HEK293 (cell line): ENCODE measurements around the gene ZNF524.

Experiments used
- INSM2 ChIP-seq: fragments of 450-650 bp; formaldehyde crosslinking; IDR thresholded peaks from 2 replicates; pipeline ENCODE4 v1.5.1; 2016; ENCODE audit warnings: missing biosample characterization, missing genetic modification characterization
- PATZ1 ChIP-seq: fragments of 450-650 bp; formaldehyde crosslinking; IDR thresholded peaks from 2 replicates; pipeline ENCODE4 v1.5.1; 2016; ENCODE audit warnings: missing biosample characterization, missing genetic modification characterization
- SALL2 ChIP-seq: fragments of 450-650 bp; formaldehyde crosslinking; IDR thresholded peaks from 2 replicates; pipeline ENCODE4 v1.5.0; 2017; ENCODE audit warnings: missing biosample characterization, mild to moderate bottlenecking, missing genetic modification characterization, borderline replicate concordance
- SCRT2 ChIP-seq: fragments of 450-650 bp; formaldehyde crosslinking; IDR thresholded peaks from 2 replicates; pipeline ENCODE4 v1.5.1; 2016; ENCODE audit warnings: missing biosample characterization, missing genetic modification characterization
- TCF7L2 ChIP-seq: IDR thresholded peaks from 2 replicates; pipeline ENCODE4 v1.6.1; 2011; ENCODE audit warnings: low read depth, mild to moderate bottlenecking, inconsistent platforms, low read length, moderate library complexity, borderline replicate concordance
- TSHZ1 ChIP-seq: fragments of 450-650 bp; formaldehyde crosslinking; IDR thresholded peaks from 2 replicates; pipeline ENCODE4 v1.5.1; 2016; ENCODE audit warnings: missing biosample characterization, missing genetic modification characterization, borderline replicate concordance
- ZBTB1 ChIP-seq: fragments of 450-650 bp; formaldehyde crosslinking; IDR thresholded peaks from 2 replicates; pipeline ENCODE4 v1.5.1; 2016; ENCODE audit warnings: missing biosample characterization, missing genetic modification characterization
- ZBTB10 ChIP-seq: fragments of 450-650 bp; formaldehyde crosslinking; IDR thresholded peaks from 2 replicates; pipeline ENCODE4 v1.5.1; 2016; ENCODE audit warnings: missing biosample characterization, missing genetic modification characterization
- ZBTB21 ChIP-seq: fragments of 450-650 bp; formaldehyde crosslinking; IDR thresholded peaks from 2 replicates; pipeline ENCODE4 v1.5.1; 2017; ENCODE audit warnings: missing biosample characterization, missing genetic modification characterization
- ZBTB48 ChIP-seq: fragments of 450-650 bp; formaldehyde crosslinking; IDR thresholded peaks from 2 replicates; pipeline ENCODE4 v1.5.1; 2016; ENCODE audit warnings: missing biosample characterization, missing genetic modification characterization
- ZNF169 ChIP-seq: fragments of 450-650 bp; formaldehyde crosslinking; IDR thresholded peaks from 2 replicates; pipeline ENCODE4 v1.5.1; 2016; ENCODE audit warnings: missing biosample characterization, missing genetic modification characterization
- ZNF184 ChIP-seq: fragments of 450-650 bp; IDR thresholded peaks from 2 replicates; pipeline ENCODE4 v1.5.1; 2018; ENCODE audit warnings: missing biosample characterization, mild to moderate bottlenecking, missing genetic modification characterization
- ZNF292 ChIP-seq: fragments of 450-650 bp; formaldehyde crosslinking; IDR thresholded peaks from 2 replicates; pipeline ENCODE4 v1.5.1; 2016; ENCODE audit warnings: low read depth, missing biosample characterization, missing genetic modification characterization, borderline replicate concordance
- ZNF311 ChIP-seq: fragments of 450-650 bp; formaldehyde crosslinking; IDR thresholded peaks from 2 replicates; pipeline ENCODE4 v1.5.1; 2017; ENCODE audit warnings: missing biosample characterization, missing genetic modification characterization, borderline replicate concordance
- ZNF560 ChIP-seq: fragments of 450-650 bp; formaldehyde crosslinking; IDR thresholded peaks from 2 replicates; pipeline ENCODE4 v1.5.1; 2017; ENCODE audit warnings: missing biosample characterization, missing genetic modification characterization, borderline replicate concordance
- ZNF610 ChIP-seq: fragments of 450-650 bp; formaldehyde crosslinking; IDR thresholded peaks from 2 replicates; pipeline ENCODE4 v1.5.1; 2016; ENCODE audit warnings: missing biosample characterization, missing genetic modification characterization, borderline replicate concordance
- ZNF664 ChIP-seq: fragments of 450-650 bp; formaldehyde crosslinking; IDR thresholded peaks from 2 replicates; pipeline ENCODE4 v1.5.1; 2016; ENCODE audit warnings: missing biosample characterization, missing genetic modification characterization
- ZNF692 ChIP-seq: fragments of 450-650 bp; formaldehyde crosslinking; IDR thresholded peaks from 2 replicates; pipeline ENCODE4 v1.5.1; 2016; ENCODE audit warnings: missing biosample characterization, missing genetic modification characterization
- ZNF704 ChIP-seq: fragments of 450-650 bp; formaldehyde crosslinking; IDR thresholded peaks from 2 replicates; pipeline ENCODE4 v1.5.1; 2016; ENCODE audit warnings: missing biosample characterization, missing genetic modification characterization
- TF ChIP-seq, protein P1 (sequence below): fragments of 450-650 bp; formaldehyde crosslinking; IDR thresholded peaks from 2 replicates; pipeline ENCODE4 v1.5.0; 2017; ENCODE audit warnings: missing biosample characterization, missing genetic modification characterization, borderline replicate concordance

ZNF524 gene

DNA sequence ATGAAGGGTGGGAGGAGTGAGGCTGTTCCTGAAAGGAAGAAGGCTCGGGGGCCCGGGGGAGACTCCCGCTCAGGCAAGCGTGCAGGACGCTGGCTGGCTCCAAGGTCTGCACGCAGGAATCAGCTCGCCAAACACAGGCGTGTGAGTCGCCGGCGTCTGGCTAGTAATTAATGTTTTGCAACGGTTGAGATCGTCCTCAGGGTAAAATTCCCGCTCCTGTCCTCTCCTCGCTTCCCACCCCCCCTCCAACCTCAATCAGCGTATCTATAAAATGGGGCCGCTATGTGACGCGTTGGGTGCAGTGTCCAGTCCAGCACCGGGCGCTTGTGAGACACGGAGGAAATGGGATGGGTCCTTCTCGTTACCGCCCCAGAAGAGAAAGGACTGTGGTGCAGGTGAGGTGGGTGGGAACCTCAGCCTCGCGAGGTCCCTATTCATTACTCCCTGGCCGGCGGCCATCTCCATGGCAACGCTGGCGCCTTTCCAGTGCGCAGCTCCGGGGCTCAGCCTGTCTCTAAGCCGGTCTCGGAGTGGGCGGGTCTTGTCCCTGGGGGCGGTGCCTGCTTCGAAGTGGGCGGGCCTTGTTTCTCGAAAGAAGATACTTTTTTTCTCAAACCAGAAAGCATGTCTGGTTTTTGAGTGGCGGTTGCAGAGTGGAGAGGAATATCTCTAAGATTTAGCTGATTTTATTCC, 13.0 kb upstream of the ZNF524 start (continued):
- TF ChIP-seq TSHZ1 (tag by site-specific recombination) (no peak), SCRT2 (no peak), ZBTB1 (tag by site-specific recombination) (no peak), ZNF664 (tag by site-specific recombination) (no peak), ZNF704 (tag by site-specific recombination) (no peak), ZNF692 (tag by site-specific recombination) (0 out of 2 replicates have a peak, but pooled peaks have one; percentile 35), ZNF184 (tag by site-specific recombination) (no peak), ZBTB21 (tag by site-specific recombination) (no peak), ZNF610 (tag by site-specific recombination) (no peak), TCF7L2 (no peak), SALL2 (tag by site-specific recombination) (no peak), ZNF169 (tag by site-specific recombination) (no peak), ZBTB10 (0 out of 2 replicates have a peak, but pooled peaks have one; percentile 44), ZBTB48 (tag by site-specific recombination) (no peak), ZNF311 (tag by site-specific recombination) (no peak), PATZ1 (tag by site-specific recombination) (peak; percentile 83), ZNF560 (tag by site-specific recombination) (no peak), INSM2 (tag by site-specific recombination) (no peak), ZNF292 (tag by site-specific recombination) (no peak)
- TF ChIP-seq, protein P1, sequence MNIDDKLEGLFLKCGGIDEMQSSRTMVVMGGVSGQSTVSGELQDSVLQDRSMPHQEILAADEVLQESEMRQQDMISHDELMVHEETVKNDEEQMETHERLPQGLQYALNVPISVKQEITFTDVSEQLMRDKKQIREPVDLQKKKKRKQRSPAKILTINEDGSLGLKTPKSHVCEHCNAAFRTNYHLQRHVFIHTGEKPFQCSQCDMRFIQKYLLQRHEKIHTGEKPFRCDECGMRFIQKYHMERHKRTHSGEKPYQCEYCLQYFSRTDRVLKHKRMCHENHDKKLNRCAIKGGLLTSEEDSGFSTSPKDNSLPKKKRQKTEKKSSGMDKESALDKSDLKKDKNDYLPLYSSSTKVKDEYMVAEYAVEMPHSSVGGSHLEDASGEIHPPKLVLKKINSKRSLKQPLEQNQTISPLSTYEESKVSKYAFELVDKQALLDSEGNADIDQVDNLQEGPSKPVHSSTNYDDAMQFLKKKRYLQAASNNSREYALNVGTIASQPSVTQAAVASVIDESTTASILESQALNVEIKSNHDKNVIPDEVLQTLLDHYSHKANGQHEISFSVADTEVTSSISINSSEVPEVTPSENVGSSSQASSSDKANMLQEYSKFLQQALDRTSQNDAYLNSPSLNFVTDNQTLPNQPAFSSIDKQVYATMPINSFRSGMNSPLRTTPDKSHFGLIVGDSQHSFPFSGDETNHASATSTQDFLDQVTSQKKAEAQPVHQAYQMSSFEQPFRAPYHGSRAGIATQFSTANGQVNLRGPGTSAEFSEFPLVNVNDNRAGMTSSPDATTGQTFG (tag by site-specific recombination): no peak
